GM19463 (cell line): Measurements from ENCODE around the gene MAP3K13.

Experiments
- ATAC-seq: cut with Tn5 transposase; IDR thresholded peaks from one replicate; pipeline ENCODE4 v1.9.1; 2021; ENCODE audit warnings: mild to moderate bottlenecking, moderate library complexity; ENCODE audit not compliant: unreplicated experiment

Gene MAP3K13

GRCh38 chr3:185498503-185499396 lies 135.8 kb downstream of the MAP3K13 start, which contains the start of gene TMEM41A:
Gene TMEM41A, minus strand, starts transcription at chr3:185499035. Its CDS starts 74 bp downstream, at chr3:185498961.
- ATAC-seq = peak; percentile 95

GRCh38 chr3:185502987-185503386 lies 140.1 kb downstream of the MAP3K13 start:
- ATAC-seq = no peak

DNA sequence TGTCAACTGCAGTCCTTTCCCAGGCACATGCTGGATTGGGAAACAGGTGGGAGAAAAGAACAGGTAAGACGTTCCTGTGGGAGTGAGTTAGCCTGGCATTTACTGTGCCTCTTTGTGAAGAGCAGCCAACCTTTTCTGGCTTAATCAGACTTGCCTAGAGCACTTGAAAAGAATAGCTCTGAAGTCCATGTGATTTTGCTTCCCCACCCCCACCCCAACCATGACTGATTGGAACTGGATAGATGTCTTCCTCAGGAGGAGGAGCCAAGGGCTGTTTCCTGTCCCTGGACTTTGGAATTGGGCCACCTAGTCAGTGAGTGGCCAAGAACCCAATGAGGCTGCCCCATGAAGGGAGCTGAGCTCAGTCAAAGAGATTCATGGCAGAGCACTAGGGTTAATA lies 140.6 kb downstream of the MAP3K13 start:
- no peak for ATAC-seq

- no peak for ATAC-seq
Observed at GRCh38 chr3:185504636-185505035, 141.7 kb downstream of the MAP3K13 start.

- no peak for ATAC-seq
Observed at GRCh38 chr3:185507883-185508282, 144.9 kb downstream of the MAP3K13 start.

DNA sequence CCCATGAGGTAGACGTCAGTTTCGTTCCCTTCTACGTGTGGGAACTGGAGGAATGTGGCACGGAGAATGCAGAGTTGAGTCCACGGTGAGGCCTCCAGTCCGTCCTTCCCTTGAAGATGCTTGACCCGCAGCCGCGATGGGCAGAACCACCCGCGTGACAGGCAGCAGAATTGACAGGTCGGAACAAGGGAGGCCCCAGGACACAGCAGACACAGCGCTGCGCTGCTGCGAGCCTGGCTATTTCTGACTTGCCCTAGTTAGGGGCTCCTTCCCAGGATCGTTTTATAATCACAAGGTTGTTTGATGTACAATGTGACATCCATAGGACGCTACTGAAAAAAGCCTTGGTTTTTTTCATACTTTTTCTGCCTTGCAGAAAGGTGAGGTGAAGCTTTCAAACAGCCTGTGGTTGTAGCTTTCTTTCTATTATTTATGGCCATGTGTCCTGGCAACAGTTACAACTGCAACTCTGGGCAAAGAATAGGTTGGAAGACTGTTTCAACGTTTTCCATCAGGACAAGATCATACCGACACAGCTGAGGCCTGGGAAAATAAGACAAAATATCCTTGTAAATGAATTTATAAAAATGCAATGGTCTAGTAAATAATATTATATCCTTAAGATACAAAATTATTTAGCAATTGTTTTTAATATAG lies 145.5 kb downstream of the MAP3K13 start:
- no peak for ATAC-seq

DNA sequence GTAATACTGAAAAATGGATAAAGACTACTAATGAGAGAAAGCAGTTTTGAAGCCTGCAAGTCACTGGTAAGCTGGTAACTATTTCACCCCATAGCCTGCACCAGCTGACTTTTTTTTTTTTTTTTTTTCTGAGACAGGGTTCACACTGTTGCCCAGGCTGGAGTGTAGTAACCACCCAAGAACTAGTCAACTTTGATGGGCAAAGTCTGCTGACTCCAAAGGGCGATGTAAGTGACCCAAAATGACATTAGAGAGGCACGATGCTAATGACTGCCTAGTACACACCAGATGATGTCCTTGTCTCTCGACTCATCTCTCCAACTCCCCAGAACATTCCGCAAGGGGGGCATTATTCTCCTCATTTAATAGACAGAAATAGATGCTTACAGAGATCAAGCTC lies 148.8 kb downstream of the MAP3K13 start:
- no peak for ATAC-seq

- ATAC-seq = no peak
Observed at GRCh38 chr3:185517387-185518130, 154.6 kb downstream of the MAP3K13 start.

DNA sequence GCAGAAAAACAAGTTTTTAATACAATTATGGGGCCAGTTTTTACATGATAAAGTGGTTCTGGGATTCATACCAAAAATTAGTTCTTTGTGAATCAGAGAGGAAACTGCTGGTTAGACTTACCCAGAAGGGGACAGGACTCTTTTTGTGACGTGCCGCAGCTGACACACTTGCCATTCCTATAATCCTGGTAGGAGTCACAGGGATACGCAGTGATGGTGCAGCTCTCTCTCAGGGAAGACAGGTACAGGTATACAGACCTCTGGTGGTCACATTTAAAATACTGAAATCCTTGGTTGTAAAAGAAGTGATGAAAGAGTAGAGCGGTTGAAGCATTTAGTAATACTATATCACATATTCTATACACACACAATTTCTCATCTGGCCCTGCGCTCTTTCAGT lies 156.1 kb downstream of the MAP3K13 start:
- ATAC-seq = no peak

DNA sequence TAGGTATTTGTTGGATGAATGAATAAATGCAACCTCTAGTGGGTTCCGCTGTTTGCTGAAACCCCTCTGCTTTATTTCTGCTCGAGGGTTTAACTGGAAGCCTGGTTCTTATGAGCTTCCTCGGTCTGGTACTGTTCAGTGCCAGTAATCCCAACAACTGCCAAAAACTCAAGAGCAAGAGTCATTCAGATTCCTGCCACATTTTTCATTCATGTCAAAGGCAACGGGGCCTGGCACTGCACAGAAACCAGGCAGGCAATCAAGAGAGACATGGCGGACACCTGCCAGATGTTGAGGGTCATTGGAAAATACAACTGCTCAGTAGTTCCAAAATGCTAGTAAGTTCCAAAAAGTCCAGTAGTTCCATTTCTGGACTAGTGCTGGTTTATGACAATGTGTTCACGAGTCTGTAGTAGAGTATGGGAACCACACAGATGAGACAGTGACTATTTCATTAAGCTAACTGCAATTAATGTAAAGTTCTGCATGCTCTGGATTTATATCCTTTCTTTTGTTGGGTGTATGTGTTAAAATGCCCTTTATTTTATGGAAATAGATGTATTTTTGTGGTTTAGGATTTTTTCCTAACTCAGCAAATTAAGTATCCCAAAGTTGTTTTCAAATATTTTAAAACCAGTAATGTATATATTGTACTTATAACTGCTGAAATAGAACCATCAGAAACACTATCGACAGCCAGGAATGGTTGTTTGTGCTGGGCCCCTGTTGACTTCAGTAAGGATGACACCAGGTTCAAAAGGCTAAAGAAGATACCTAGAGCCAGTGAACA lies 158.6 kb downstream of the MAP3K13 start:
- no peak for ATAC-seq

DNA sequence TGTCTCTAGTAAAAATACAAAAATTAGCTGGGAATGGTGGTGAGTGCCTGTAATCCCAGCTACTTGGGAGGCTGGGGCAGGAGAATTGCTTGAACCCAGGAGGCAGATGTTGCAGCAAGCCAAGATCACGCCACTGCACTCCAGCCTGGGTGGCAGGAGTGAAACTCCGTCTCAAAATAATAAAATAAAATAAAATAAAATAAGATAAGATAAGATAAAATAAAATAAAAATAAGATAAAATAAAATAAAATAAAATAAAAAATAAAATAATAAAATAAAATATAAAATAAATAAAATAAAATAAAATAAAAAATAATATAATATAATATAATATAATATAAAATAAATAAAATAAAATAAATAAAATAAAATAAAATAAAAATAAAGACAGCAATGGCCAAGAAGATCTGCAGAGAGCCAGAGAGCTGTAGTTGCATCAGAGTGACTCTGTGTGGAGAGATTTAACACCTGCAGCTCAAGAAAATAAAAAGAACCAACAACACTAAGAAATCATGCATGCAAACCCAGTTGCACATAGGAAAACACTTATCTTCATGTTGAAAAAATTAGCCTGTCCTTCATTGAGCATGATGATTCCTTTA lies 163.5 kb downstream of the MAP3K13 start:
- no peak for ATAC-seq

GRCh38 chr3:185527364-185527763 lies 164.4 kb downstream of the MAP3K13 start:
- no peak for ATAC-seq

DNA sequence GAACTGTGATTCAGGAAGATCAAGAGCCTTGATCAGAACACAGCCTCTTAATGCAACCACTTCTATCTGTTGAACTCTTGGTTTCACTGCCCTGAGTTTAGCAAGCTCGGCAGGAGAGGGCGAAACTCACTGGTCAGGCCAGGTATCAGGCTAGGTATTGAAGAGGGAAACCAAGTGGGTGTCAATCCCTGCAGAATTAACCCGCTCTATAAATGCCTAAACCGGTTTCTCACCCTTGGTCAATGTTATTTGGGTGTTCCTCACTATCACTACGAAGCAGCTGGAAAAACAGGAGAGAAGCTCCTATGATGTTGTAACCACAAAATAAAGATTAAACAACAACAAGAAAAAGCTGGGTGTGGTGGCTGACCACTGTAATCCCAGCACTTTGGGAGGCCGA lies 165.6 kb downstream of the MAP3K13 start:
- ATAC-seq = no peak

DNA sequence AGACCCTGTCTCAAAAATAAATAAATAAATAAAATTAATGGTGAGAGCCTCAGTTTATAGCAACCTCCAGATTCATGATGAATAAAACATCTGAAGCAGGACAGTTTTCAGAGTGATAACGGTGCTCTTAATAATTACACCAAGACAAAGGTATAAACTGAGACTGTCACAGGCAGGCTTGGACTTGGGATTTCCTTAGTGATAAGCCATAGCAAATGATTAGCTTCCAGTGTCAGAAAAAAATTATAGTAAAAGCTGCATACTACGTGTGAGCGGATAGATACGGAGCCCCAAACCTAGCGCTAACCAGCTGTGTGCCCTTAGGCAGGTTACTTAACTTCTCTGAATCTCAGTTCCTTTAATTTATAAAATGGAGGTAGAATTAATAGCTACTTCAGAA lies 167.9 kb downstream of the MAP3K13 start:
- no peak for ATAC-seq

GRCh38 chr3:185532901-185533300 lies 170.0 kb downstream of the MAP3K13 start:
- ATAC-seq = no peak

DNA sequence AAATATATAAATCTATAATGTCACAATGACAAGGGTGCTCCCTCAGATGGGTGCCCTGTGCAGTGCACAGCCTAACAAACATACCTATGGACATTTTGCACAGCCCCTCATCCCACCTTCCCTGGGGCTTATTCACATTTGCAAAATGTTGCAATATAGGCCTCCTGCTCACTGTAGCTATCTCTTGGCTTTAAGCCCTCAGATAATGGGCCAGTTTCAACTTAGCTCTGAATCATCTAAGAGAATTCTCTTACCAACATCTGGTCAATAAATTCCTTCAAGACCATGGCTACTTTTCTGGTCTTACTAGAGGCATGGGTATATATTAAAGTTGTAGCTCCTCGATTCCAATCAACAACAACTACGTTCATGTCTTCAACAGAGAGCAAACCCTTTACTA lies 171.6 kb downstream of the MAP3K13 start:
- no peak for ATAC-seq

DNA sequence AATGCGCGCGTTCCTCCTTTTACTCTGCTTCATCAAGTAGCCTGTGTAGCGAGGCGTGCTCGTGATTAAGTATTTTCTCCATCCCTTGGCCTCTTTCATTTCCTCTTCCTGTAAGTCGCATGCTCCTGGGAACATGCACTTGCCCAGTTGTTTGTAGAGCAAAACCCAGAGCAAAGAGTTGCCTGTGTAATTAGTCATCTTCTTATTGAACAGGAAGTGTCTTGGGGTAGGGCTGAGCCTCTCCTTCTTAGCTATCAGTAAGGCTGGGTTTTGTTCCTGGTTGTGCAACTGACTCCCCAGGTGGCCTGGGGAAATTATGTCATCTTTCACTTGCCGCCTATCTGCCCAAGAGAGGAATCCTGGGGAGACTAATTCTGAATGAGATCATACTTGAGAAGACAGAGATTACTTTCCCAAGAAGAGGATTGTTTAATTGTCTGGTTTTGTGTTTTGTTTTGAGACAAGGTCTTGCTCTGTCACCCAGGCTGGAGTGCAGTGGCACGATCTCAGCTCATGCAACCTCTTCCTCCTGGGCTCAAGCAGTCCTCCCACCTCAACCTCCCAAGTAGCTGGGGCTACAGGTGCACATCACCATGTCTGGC lies 174.5 kb downstream of the MAP3K13 start:
- peak; percentile 97 for ATAC-seq
